GM21390 (cell line): Measurements from ENCODE around the gene TBR1.

ENCODE experiments used
- ATAC-seq: cut with Tn5 transposase; IDR thresholded peaks from one replicate; pipeline ENCODE4 v1.9.1; 2021; ENCODE audit not compliant: unreplicated experiment

TBR1 gene

DNA sequence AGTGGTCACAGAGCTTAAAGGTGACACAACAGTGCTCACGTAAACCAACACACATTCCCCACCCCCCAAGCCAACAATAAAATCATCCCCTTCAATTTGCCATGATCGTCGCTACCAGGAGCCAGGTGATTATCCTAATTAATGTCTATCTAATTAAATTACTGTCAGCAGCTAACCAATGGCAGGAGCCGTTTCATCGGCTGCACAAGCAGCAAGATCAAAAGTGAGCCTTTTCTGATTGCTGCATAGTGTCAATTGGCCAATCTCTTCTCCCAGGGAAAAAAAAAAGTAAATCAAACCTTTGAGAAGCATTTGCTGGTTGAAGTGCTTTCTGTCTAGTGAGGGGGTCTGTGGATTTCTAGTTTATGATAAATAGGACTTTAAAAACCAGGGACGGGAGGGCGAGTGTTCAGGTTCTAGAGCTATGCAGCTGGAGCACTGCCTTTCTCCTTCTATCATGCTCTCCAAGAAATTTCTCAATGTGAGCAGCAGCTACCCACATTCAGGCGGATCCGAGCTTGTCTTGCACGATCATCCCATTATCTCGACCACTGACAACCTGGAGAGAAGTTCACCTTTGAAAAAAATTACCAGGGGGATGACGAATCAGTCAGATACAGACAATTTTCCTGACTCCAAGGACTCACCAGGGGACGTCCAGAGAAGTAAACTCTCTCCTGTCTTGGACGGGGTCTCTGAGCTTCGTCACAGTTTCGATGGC lies at the start of gene TBR1:
TBR1 (plus strand) TSS at position 311 of the 721 bp plus-strand sequence; CDS start at position 425, 114 bp downstream.
- ATAC-seq = no peak

DNA sequence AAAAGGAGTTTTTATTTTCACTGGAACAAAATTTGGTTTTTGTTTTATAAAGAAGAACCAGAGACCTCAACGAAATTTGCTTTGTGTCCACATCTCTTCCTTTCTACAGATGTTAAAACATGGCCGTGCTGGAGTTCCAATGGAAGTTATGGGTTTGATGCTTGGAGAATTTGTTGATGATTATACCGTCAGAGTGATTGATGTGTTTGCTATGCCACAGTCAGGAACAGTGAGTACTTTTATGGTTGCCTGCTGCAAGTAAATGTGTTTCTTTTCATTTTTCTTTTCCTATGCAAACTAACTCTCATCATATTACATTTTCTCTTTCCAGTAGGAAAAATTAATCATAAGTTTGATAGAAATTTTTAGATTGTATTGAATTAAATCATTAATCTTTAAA lies 48.4 kb upstream of the TBR1 start:
- ATAC-seq = no peak

DNA sequence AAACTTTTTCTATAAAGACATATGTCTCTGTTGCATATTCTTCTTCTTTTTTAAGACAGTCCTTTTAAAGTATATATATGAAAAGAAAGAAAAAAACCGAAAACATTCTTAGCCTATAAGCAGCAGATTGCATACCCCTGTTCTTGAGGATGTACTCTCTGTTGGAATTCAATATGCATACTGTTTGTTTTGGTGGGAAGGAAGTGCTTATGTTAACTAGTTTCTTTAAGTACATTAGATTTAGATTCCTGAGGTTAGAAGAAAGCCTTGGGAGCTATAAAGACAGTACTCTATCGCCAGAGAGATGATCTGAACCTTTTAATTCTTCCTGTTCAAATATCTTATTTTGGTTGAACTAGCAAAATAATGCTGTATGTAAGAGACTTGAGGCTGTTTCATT lies 46.8 kb upstream of the TBR1 start:
- no peak for ATAC-seq

DNA sequence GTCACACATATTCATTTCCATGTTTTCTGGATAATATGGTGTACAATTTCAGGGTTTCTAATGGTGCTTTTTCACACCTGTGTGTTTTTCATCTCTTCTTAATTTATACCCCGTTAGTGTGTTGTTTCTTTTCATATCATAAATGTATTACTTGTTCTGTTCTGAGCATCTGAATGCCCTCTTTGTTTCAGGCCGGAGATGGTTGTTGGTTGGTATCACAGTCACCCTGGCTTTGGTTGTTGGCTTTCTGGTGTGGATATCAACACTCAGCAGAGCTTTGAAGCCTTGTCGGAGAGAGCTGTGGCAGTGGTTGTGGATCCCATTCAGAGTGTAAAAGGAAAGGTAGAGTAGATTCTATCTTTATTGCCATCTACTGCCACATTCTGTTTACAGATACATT lies 45.1 kb upstream of the TBR1 start:
- ATAC-seq = no peak

DNA sequence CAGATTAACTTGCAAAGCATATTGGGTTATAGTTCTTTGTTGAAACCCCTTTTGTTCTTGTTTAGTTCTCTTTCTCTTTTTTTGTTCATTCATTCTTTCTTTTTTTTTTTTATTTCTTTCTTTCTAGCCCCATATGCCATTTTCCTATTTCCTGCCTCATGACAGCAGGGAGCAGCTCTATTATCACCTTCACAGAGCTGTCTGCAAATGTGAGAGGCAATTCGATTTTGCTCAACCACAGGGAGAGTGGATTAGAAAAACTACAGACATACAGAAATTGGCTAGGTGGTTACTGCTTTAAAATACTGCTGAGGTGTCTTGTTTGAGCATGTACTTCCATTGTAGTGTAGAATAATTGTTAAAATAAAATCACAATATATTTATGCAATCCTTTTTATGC lies 44.2 kb upstream of the TBR1 start:
- ATAC-seq = no peak

DNA sequence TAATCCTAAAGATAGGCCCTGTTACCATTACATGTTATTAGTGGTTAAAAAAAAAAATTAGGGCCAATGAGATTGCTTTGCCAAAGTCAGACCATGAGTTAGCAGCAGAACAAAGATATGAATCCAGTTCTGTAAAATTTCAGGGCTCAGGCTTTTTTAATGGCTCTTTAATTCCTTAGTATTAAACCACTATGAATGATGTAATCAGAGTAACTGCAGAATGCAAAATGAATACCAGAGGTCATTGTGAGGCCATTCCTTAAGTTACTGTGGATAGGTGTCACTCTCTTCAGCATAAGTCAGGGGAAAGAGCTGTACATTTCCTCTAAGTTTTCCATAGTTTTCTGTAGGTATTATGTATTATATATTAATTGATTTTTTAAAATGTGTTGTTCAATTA lies 42.2 kb upstream of the TBR1 start:
- ATAC-seq = no peak

DNA sequence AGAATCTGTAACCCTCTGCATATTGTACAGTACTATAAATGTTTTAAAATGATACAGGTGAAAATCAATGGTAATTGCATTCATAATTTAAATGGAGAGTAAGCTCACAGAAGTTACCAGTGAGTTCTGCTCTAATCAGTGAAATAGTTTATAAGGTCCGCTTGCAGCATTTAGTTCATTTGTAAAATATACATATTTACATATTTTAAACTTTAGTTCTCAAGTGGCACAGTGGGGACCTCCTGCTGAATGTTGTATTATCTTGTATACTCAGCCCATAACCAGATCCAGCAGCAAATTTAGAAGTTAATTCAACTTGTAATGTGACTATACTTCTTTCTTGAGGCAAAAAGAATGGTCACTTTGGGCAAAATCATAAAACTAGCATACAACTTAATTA lies 41.7 kb upstream of the TBR1 start:
- no peak for ATAC-seq

DNA sequence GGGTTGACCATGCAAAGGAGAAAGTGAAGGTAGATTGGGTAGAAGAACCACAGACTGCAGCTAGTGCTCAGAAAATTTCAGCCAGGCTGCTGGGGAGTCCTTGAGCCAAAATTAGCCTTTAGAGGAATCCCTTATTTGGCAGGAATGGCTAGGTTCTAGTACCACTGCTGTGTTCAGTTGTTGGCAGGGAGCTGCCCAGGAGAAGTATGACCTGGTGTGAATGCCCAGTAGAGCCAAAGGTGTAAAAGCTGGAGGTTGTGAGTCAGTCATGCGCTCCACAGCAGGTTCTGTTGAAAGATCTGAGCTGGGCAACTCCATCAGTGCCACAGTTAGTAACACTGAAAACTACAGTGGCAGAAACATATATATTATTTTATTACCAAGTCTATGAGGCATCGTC lies 36.4 kb upstream of the TBR1 start:
- no peak for ATAC-seq

DNA sequence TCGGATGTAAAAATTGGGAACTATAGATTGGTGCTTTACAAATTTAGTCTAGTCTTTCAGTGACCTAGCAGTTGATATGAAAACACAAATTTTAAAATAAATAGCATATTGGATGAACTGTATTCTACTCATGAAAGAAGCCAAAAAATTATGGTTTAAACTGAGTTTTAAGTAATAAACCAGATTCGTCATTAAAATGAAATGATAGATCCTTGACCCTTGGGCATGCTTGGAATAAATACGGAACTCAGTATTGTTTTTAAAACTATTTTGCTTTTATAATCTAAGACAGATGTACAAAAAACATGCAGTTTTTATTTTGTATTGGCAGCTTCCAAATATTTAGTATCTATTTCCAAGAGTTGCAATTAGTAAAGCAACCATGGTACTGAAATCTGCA lies 34.6 kb upstream of the TBR1 start:
- ATAC-seq = no peak

DNA sequence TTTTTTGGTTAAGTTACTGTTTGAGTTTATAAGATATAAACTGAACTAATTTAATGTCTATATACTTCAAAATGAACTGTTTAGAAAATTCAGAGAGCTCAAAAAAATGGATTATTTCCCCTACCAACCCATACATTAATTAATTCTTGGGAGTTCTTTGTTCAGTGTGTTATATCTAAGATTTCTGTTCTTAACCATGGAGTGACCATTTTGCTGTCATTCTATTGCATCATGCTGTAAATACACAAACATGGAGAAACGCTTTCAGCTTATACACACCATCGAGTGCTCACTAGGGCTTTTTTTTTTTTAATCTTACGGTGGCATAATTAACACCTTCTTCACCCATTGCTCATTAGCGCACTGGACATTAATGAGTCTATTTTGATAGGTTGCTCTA lies 33.4 kb upstream of the TBR1 start:
- no peak for ATAC-seq

DNA sequence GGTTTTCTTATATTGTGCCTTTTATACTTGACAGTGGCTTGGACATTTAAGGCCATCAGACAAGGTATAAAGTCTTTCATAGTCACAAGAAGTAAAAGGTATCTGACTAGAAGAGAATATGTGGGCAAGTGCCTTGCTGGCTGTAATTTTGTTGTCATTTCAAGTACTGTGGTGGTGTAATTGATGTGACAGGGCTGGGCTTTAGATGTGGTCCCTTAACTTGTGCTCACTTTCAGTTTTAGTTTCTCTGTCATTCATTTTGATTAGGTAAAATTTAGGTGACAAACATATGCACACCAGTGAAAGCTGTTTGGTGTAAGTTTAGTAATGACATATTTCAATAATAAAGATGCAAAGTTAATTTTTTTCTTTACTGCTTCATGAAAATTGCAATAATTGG lies 31.2 kb upstream of the TBR1 start:
- ATAC-seq = peak; percentile 65

DNA sequence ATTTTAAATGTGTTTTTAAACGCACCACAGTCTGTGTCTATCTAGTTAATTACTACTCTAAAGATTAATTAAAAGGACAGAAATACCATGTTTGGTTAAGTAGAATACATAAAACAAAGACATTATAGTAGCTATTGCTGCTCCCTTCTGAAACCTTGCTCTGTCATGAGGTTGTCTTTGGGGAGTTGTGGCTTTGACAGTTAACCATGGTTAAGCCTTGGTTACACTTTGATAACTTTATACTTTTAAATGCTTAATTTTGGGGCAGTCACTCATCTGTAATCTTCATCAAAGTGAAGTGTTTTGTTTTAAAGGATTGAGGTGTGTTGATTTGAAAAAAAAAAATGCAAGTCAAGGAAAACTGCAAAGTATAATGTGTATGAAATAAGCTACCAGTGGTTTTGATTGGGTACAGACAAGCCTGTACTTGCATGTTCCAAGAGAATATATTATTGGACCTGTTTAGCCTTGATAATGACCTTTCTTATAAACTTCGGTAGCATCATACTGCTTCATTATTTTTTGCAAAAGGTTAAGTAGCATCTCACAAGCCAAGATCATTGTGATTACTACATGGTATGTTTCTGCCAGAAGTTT lies 29.8 kb upstream of the TBR1 start:
- peak; percentile 68 for ATAC-seq

DNA sequence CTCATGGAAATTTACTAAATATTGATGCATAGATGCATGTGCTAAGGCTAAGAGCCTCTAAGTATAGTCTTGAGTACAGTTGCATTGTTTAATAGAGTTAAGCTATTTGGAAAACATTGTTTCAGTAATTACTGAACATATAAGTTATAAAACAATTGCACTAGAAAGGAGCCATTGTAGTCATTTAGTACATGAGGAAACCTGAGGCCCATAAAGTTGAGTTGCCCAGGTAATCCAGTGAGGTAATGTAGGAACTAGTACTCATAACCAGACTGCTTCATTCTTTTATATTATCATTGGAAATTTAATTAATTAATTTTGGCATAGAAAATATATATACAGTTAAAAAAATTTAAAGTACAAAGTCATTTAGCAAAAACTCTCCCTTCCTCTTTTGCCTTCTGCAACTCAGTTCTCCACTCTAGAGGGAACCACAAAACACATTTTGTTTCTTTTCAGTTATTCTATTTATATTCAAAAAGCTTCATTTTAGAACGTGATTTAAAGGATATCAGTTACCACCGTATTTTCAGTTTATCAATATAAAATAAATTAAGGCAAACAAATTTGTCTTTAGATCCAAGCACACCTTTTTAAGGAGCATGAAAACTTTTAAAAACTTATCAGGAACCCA lies 27.8 kb upstream of the TBR1 start:
- ATAC-seq = peak; percentile 34

DNA sequence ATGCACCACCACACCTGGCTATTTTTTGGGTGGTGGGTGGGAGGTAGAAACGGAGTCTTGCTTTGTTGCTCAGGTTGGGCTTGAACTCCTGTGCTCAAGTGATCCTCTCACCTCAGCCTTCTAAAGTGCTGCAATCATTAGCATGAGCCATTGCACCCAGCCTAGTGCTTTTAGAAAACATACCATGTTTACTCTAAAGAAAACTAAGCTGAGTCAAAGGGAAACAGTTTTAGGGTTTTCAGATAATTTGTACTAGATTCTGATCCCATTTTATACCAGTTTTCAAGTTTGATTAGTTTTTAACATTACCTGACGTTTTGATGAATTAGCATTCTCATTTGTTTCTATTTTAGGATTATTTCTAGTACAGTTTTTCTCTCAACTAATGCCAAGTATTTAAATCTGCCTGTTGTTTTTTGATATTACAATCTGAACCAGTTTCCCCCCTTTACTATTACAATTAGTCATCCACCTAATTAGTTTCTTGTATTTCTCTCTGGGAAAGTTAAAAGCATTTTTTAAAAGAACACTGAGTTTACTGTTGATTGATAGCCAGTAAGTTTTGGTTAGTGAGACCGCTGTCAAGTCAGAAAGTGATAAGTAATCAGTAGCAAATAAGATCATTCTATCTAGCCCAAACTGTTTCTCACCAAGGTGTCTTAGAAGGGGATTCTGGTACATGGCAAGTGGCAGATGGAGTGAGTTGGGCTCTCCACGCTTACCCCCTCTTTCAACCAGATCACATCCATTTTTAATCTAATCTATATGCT lies 24.2 kb upstream of the TBR1 start:
- ATAC-seq = no peak

DNA sequence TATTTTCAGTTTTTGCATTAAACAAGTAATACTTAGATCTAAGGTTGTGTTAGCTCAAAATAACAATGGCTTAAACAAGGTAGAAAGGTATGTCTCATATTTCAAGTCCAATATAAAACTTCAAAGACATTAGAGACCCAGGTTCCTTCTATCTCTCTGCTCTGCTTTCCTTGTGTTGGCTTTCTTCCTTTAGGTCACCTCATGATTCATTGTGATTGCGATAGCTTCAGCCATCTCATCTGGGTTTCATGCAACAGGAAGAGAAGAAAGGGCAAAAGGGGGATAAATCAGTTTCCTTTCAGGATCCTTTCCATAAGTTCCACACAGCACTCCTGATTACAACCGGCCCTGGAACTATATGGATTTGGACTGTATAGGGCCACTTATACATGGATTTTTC lies 16.0 kb upstream of the TBR1 start:
- ATAC-seq = no peak

DNA sequence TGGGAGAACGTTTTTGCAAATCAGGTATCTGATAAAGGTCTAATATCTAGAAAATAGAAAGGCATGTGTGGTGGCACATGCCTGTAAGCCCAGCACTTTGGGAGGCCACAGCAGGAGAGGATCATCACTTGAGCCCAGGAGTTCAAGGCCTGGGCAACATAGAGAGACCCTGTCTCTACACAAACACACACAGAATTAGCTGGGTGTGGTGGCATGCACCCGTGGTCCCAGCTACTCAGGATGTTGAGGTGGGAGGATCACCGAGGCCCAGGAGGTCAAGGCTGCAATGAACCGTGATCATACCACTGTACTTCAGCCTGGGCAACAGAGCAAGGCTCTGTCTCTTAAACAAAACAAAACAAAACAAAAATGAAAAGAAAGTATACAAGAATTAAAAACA lies 13.8 kb upstream of the TBR1 start:
- ATAC-seq = no peak

DNA sequence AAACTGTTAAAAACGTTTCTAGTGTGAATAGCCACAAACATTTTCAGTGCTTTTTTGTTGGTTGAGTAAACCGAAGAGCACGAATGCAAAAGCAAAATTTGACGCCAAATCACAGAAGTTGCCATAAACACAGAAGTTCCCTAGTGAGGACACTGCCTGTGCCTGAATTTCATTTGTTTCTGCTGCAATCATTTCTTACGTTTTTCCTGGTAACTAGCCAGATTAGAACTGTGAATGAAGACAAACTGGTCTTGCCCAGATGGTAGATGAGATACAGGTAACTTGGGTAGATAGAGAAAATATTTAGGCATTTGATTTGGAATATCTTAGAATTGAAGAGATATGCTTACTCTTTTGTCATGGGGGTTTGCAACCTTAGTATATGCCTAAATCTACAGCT lies 9.8 kb upstream of the TBR1 start:
- no peak for ATAC-seq

DNA sequence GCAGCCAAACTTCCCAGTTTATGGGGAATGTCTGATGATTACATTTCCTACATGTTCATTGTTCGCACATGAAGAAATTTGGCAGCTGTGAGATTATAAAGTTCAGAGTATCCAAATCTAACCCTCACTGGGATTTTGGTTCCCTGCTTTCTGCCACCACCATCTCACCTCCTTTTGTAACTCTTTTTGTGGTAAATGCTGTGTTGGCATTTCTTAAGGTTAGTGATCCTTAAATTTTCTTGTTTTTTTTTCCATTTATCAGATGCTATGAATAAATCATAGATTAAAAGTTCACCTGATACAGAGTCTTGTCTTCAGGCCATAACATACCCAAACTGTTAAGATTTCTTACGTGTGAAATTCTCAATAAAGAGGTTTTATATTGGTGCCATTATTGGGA lies 8.5 kb upstream of the TBR1 start:
- no peak for ATAC-seq

DNA sequence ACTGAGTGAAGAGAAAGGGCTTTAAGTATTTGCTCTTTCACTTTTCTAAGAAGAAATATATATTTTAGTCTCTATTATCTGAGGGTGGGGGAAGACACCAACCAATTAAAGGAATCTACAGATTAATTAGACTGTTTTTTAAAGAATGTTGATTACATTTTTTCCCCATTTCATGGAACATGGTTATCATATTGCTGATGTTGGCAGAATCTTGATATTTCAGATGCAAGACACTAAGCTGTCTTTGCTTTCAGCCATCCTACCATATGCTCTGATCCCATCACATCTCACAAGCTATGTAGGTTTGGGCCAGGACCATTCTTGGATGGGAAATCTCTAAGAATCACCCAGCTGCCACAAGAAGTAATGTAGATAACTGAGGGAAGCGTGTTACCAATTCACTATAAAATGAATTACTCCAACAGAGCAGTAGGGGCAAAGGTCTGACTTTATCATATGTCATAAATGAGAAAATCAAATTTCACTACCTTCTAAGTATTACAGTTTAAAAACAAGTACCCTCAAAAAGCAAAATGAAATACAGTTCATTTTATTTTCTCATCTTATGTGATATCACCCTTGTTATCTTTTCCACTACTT lies 6.7 kb upstream of the TBR1 start:
- ATAC-seq = no peak

DNA sequence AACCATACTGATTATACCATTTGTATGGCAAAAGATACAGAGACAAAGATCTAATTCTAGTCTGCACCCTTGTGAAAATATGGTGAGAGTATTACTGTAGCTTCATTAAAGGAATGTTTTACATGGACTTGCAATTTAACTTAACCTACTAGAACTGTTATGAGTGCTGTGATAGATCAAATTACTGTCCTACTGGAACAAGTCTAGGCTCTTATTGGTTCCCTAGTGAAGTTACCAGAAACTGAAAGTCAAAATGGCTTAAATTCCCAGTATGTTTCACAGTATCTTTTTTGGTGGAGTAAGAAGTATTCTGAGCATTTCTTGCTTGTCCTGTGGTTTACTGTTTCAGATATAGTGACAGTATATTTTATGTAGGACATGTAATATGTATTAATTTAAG lies 3.8 kb upstream of the TBR1 start:
- no peak for ATAC-seq
